Glutamatergic neuron (in vitro differentiated cells): ENCODE data around the gene CAMK2D. TPM values are rescaled to one million over a fixed set of nuclear protein-coding genes. Genes with fewer than 3 reads are reported as not detected.

Experiments used
- DNase-seq: peaks from one replicate; pipeline ENCODE4 v3.0.0; 2022
- H3K27ac Mint-ChIP-seq: one replicate; pipeline ENCODE4 v1.8.0; 2020; ENCODE audit warnings: mild to moderate bottlenecking, mixed read lengths, inconsistent platforms; ENCODE audit not compliant: unreplicated experiment
- H3K27me3 Mint-ChIP-seq: one replicate; pipeline ENCODE4 v1.8.0; 2020; ENCODE audit warnings: mild to moderate bottlenecking, moderate library complexity, mixed read lengths, inconsistent platforms; ENCODE audit not compliant: unreplicated experiment
- H3K36me3 Mint-ChIP-seq: one replicate; pipeline ENCODE4 v1.8.0; 2020; ENCODE audit warnings: mild to moderate bottlenecking, mixed read lengths, inconsistent platforms; ENCODE audit not compliant: unreplicated experiment
- H3K4me1 Mint-ChIP-seq: one replicate; pipeline ENCODE4 v1.8.0; 2020; ENCODE audit warnings: mild to moderate bottlenecking, low read depth, mixed read lengths, inconsistent platforms; ENCODE audit not compliant: unreplicated experiment
- H3K4me3 Mint-ChIP-seq: one replicate; pipeline ENCODE4 v1.8.0; 2020; ENCODE audit warnings: mild to moderate bottlenecking, mixed read lengths, inconsistent platforms; ENCODE audit not compliant: unreplicated experiment
- H3K9me3 Mint-ChIP-seq: one replicate; pipeline ENCODE4 v1.8.0; 2020; ENCODE audit warnings: mild to moderate bottlenecking, moderate library complexity, mixed read lengths, inconsistent platforms; ENCODE audit not compliant: unreplicated experiment
- CTCF ChIP-seq: fragments of 200-600 bp; sonication (generic); IDR thresholded peaks from one replicate; pipeline ENCODE4 v1.5.0; 2021; ENCODE audit not compliant: partially characterized antibody, unreplicated experiment
- total RNA-seq: library from RNA; stranded (reverse); fragmentation: NEBNext Ultra II Directional; extraction: Animal tissue kit (Norgen Biotek cat#: 25700); gene quantifications from one replicate; pipeline ENCODE4 v1.2.1, GENCODE V29; 2021; ENCODE audit not compliant: unreplicated experiment

Gene CAMK2D
- total RNA-seq, 1 donor from 2014 or later = 24.8 TPM

GRCh38 chr4:113472864-113473263, 288.7 kb downstream of the CAMK2D start:
- no peak for TF ChIP-seq CTCF
- Mint-ChIP-seq H3K36me3 (peaks cover 8% of the 10 kb centered on the region), H3K4me3 (no peak overlapping the region), H3K27ac (no peak overlapping the region), H3K9me3 (peaks cover 2% of the 10 kb centered on the region), H3K27me3 (peaks cover 2% of the 10 kb centered on the region), H3K4me1 (peaks cover 13% of the 10 kb centered on the region)
- no peak for DNase-seq

GRCh38 chr4:113471146-113471860, 290.2 kb downstream of the CAMK2D start:
- no peak overlapping the region for H3K4me3 Mint-ChIP-seq
- H3K9me3 Mint-ChIP-seq = peaks cover 2% of the 10 kb centered on the region
- no peak overlapping the region for H3K27ac Mint-ChIP-seq
- peaks cover 23% of the 10 kb centered on the region for H3K4me1 Mint-ChIP-seq
- peaks cover 1% of the 10 kb centered on the region for H3K36me3 Mint-ChIP-seq
- no peaks in the 10 kb centered on the region for H3K27me3 Mint-ChIP-seq
- DNase-seq = no peak
- TF ChIP-seq CTCF = no peak

- H3K27ac Mint-ChIP-seq = no peak overlapping the region
- no peak overlapping the region for H3K4me3 Mint-ChIP-seq
- no peaks in the 10 kb centered on the region for H3K36me3 Mint-ChIP-seq
- H3K27me3 Mint-ChIP-seq = no peaks in the 10 kb centered on the region
- TF ChIP-seq CTCF = no peak
- H3K9me3 Mint-ChIP-seq = peaks cover 2% of the 10 kb centered on the region
- peaks cover 23% of the 10 kb centered on the region for H3K4me1 Mint-ChIP-seq
- DNase-seq = no peak
These were observed 291.6 kb downstream of the CAMK2D start for GRCh38 chr4:113469926-113470325.

GRCh38 chr4:113469023-113469390, 292.5 kb downstream of the CAMK2D start:
- Mint-ChIP-seq H3K4me1 (peaks cover 23% of the 10 kb centered on the region), H3K36me3 (no peaks in the 10 kb centered on the region), H3K27me3 (no peaks in the 10 kb centered on the region), H3K4me3 (no peak overlapping the region), H3K9me3 (peaks cover 2% of the 10 kb centered on the region), H3K27ac (peak overlapping the region; percentile 71)
- no peak for TF ChIP-seq CTCF
- DNase-seq = no peak

GRCh38 chr4:113468165-113469022, 293.1 kb downstream of the CAMK2D start:
- peaks cover 2% of the 10 kb centered on the region for H3K9me3 Mint-ChIP-seq
- H3K27ac Mint-ChIP-seq = peak overlapping the region; percentile 74
- no peaks in the 10 kb centered on the region for H3K27me3 Mint-ChIP-seq
- H3K4me1 Mint-ChIP-seq = peaks cover 23% of the 10 kb centered on the region
- no peak for DNase-seq
- TF ChIP-seq CTCF = no peak
- no peak overlapping the region for H3K4me3 Mint-ChIP-seq
- no peaks in the 10 kb centered on the region for H3K36me3 Mint-ChIP-seq
